Raji (cell line): ENCODE results near the gene DNAH1.

Experiments used
- POLR2A ChIP-seq: IDR thresholded peaks from 2 replicates; pipeline ENCODE4 v1.6.1; 2011; ENCODE audit warnings: low read depth, low read length, control low read depth; ENCODE audit not compliant: insufficient read depth

The DNAH1 gene

DNA sequence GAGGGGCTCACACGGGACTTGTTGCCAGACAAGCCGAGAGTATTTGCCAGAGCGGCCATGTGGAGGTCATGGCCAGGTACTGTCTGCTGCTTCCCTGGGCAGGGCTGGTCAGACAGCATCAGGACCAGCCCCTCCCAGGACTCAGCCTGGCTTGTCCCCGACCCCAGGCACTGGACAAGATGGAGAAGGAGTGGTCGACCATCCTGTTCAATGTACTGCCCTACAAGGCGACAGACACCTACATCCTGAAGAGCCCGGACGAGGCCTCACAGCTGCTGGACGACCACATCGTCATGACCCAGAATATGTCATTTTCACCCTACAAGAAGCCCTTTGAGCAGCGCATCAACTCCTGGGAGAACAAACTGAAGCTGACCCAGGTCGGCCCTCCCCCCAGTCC lies 38.6 kb downstream of the DNAH1 start:
- TF ChIP-seq POLR2A: no peak

- TF ChIP-seq POLR2A: no peak
Observed at GRCh38 chr3:52355526-52355925, 39.4 kb downstream of the DNAH1 start.

DNA sequence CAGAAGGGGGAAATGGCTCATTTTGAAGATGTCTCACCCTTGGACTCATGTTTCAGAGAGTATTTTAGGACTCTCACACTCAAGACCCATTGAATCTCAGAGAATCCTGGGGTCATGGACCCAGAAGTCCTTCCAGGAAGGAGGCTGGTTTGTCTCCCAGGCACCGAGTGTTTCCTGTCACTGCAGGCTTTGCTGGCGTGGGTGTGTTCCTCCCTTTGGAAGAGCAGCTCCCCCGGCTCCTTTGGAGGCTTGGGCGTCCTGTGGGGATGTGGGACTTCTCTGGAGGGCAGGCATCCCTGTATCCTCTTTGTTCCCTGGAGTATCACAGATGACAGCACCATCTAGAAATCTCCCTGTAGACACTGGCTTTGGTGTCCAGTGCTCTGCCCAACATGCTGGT lies 40.0 kb downstream of the DNAH1 start:
- TF ChIP-seq POLR2A: no peak

DNA sequence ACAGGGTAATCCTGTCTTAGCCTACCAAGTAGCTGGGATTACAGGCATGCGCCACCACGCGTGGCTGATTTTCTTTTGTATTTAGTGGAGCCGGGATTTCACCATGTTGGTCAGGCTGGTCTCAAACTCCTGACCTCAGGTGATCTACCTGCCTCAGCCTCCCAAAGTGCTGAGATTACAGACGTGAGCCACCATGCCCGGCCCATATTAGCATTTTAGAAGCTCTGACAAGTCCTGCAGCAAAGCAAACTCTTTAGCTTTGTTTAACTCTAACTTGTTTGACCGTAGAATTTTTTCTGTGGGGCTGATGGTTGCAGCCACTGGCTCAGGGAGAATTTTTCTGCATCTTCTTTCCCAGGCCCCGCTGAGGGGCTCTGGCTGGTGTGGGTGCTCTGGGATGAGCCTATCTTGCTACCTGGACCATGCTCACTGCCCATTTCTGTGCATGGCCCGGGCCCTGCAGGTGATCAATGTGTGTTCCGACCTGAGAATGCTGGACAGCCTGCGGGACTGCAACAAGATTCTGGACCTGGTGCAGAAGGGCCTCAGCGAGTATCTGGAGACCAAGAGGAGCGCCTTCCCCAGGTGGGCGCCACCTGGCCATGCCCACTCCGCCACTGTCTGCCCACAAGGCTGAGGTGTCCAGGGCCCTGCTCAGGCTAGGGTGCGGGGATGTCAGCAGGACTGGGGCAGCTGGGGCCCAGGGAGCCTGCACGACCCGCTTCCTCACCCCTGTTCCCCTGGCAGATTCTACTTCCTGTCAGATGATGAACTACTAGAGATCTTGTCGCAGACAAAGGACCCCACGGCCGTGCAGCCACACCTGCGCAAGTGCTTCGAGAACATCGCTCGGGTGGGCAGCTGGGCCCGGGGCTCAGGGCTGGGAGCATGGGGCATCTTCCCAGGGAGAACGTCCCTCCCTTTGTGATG lies 41.3 kb downstream of the DNAH1 start:
- no peak for TF ChIP-seq POLR2A

GRCh38 chr3:52358362-52358940 lies 42.3 kb downstream of the DNAH1 start:
- no peak for TF ChIP-seq POLR2A

DNA sequence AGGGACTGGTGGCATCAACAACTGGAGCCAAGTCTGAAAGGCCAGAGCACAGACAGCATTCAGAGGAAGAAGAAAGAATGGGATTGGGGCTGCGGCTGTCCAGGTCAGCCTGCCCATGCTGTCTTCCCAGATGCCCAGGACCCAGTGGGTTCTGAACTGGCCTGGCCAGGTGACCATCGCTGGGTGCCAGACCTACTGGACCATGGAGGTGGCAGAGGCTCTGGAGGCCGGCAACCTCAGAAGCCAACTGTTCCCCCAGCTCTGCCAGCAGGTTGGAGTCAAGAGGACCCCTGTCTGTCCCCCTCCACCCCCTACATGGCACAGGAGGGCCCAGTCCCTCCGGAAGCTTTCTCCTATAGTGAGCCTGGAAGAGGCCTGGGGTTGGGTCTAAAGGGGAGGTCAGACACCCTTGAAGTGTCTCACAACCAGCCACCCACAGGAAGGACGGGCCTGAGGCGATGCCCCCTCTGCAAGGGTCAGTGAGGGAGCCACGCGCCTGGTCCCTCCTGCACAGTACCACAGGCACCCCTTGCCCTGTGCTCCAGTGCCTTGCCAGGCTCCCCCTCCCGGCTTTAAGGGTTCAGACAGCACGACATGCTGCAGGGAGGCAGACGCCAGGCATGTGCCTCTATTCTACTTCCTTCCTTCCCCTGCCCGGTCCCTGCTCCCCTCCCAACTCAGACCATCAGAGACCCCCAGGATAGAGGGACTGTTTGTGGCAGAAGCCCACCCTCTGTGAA lies 43.2 kb downstream of the DNAH1 start:
- TF ChIP-seq POLR2A: no peak

GRCh38 chr3:52361011-52361410 lies 44.9 kb downstream of the DNAH1 start:
- TF ChIP-seq POLR2A: no peak

DNA sequence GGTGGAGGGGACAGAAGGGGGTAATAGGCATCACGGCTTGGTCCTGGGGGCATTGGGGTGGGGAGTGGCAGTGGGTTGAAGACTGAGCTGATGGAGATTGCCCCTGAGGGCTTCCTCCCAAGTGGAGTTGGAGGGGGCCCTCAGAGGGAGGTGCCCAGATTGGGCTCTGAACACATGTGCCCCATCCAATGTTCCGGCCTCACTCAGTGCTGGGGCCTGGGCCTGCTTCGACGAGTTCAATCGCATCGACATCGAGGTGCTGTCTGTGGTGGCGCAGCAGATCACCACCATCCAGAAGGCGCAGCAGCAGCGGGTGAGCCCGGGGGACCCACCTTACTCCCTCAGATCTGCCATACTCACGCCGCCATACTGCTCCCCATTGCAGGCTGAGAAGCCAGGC lies 45.3 kb downstream of the DNAH1 start:
- no peak for TF ChIP-seq POLR2A

- no peak for TF ChIP-seq POLR2A
Observed at GRCh38 chr3:52361898-52362297, 45.8 kb downstream of the DNAH1 start.

- TF ChIP-seq POLR2A: no peak
Observed at GRCh38 chr3:52364322-52365035, 48.4 kb downstream of the DNAH1 start.

DNA sequence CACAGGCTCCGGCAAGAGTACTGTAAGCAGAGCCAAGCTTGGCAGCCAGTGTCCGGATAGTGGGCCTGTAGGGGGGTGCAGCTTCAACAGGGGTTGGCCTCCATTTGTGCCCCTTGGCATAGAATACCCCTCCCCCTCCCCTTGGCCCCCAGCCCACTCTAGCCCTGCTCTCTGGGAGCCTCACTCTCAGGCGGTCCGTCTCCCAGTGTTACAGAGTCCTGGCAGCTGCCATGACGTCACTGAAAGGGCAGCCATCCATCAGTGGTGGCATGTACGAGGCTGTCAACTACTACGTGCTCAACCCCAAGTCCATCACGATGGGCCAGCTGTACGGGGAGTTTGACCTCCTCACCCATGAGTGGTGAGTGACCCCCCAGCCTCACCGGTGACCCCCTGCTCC lies 50.4 kb downstream of the DNAH1 start:
- TF ChIP-seq POLR2A: no peak

DNA sequence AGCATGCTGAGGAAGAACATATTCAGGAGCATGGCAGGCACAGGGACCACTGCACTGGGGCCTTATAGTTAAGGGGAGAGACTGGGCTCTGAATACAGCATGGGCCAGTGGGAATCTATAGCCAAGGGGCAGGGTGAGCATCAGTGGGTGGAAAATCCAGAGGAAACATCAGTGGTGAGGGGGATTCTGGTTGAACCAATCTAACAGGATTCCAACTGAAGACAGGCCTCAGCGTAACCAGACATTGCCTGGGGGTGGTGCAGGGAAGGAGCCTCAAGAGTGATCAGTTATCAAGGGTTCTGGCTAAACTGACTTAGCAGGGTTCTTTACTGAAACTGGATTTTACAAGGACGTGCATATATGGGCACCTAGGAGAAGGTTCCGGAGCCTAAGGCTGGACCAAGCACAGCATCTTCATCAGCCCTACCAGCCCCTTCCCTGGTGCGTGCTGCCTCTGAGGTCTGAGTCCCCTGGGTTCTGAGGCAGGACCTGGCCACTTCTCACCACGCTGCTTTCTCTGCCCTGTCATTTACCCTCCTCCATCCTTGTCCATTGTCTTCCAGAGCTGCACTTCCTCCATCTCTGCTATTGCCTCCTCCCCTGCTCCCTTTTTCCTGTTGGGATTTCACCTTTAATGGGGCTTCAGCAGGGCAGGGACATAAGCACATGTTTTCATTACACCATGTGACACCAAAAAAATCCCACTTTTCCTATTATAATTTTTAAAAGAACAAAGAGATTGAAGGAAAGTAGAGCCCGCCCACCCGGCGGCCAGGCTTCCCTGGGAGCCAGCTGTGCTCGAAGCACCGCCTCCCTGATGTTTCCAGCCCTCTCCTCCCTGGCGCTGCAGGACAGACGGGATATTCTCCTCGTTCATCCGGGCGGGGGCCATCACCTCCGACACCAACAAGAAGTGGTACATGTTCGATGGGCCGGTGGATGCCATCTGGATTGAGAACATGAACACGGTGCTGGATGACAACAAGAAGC lies 52.1 kb downstream of the DNAH1 start:
- TF ChIP-seq POLR2A: no peak

GRCh38 chr3:52370531-52370930 lies 54.4 kb downstream of the DNAH1 start:
- no peak for TF ChIP-seq POLR2A

- no peak for TF ChIP-seq POLR2A
Observed at GRCh38 chr3:52372822-52373504, 56.8 kb downstream of the DNAH1 start.

DNA sequence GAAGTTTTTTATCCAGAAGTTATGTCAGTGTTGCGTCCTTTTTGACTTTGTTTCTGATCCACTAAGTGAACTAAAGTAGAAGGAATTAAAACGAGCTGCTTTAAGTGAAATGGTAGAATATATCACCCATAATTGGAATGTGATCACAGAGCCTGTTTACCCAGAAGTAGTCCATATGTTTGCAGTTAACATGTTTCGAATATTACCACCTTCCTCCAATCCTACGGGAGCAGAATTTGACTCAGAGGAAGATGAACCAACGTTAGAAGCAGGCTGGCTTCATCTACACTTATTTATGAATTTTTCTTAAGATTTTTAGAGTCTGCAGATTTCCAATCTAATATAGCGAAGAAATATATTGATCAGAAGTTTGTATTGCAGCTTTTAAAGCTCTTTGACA lies 57.6 kb downstream of the DNAH1 start:
- TF ChIP-seq POLR2A: no peak
